ENCODE data around the gene TGFBR2. TPM values are rescaled to one million over a fixed set of nuclear protein-coding genes. Genes with fewer than 3 reads are reported as not detected.

Gene TGFBR2
- total RNA-seq, 1 experiment from 2014 or later, result 22.5 TPM

DNA sequence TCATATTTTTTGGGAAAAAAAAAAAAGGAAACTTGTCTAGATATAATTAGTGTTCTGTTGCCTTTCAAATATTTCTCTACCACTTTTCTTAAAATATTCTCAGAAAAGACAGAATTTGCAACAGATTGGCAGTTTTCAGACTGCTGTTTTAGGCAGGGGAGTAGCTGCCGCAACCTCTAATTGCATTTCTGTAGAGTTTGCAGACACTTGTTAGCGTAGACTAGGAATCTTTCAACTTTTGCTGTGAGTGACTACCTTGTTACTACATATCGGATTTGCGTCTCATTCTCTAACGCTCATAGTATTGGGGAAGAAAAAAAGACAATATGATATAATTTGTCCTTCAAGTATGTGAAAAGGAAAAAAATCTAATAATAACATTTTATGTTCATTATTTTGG is 10.7 kb downstream of the TGFBR2 start:
- CTCF ChIA-PET, result no interaction called here
- H3K27ac ChIP-seq (ENCODE audit: low read depth, low read length), result no peak overlapping the region; the same call in 1 of the 2 replicates
- H3K4me3 ChIP-seq (replicated peaks in 1 of 2; ENCODE audit: low read depth in 1 of 2, low read length in 2 of 2), result no peak overlapping the region
- TF ChIP-seq POLR2AphosphoS5 (IDR thresholded peaks at IDR 0.05; ENCODE audit: low read depth, low read length), result no peak
- RAD21 ChIA-PET (ENCODE audit: low non-redundant PET in 1 of 2, low total read pairs in 2 of 2, uncharacterized antibody in 2 of 2, unreplicated experiment in 2 of 2), result no interaction called here
- peaks cover 99 to 100% of the 10 kb centered on the region in 2 experiments for H3K4me1 ChIP-seq (ENCODE audit: control insufficient read depth in 1 of 2, insufficient read depth in 2 of 2, low read length in 2 of 2)
- no peaks in the 10 kb centered on the region for H3K9me2 ChIP-seq (ENCODE audit: insufficient read depth)
- intact Hi-C loops (cut with micrococcal nuclease), result no loop called here
- no peak overlapping the region for H2AFZ ChIP-seq (ENCODE audit: low read depth, low read length, poor library complexity, severe bottlenecking)
- no TSS peak for BruUV-seq (replicated peaks)
- H3K4me2 ChIP-seq (ENCODE audit: low read length), result no peak overlapping the region
- H3K9ac ChIP-seq (ENCODE audit: low read length), result no peak overlapping the region
- H3K9me3 ChIP-seq (ENCODE audit: control insufficient read depth in 1 of 2, insufficient read depth in 1 of 2, low read depth in 1 of 2, low read length in 2 of 2), result no peaks in the 10 kb centered on the region
- DNase-seq (ENCODE audit: low read depth, low spot score) (no peak), ATAC-seq (no peak)
- H4K20me1 ChIP-seq (ENCODE audit: insufficient read depth), result peaks cover 7% of the 10 kb centered on the region; the same call in 1 of the 2 replicates
- POLR2A ChIA-PET, result interaction anchor here (1.1 kb wide), 2 partner anchors 15 to 41 kb away, joined by 3 to 4 read pairs; no protein-coding TSS in a partner anchor
- H3K36me3 ChIP-seq (ENCODE audit: control insufficient read depth in 1 of 2, insufficient read depth in 2 of 2, low read length in 2 of 2), result peaks cover 2 to 5% of the 10 kb centered on the region in 2 experiments; a peak in 1 of 4 replicates
- peaks cover 100% of the 10 kb centered on the region for H3K79me2 ChIP-seq (ENCODE audit: insufficient read depth, low read length)
- H3K27me3 ChIP-seq (ENCODE audit: insufficient read depth, low read length), result no peaks in the 10 kb centered on the region

DNA sequence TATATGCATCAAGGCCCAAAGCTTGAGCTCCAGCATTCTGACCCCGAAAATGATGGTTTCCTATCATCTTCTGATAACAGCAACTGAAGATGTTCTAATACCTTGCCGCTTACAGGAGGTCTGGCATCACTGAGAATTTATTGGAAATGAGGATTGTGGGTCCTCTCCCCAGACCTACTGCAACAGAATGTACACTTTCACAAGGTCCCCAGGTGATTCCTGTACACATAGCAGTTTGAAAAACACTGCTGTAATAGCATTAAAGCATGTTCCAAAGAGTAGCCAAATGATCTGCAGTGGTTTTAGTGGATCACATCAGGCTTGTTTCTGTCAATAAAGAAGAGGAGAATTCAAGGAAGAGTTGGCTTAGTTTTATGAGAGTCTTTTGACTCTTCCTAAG is 11.3 kb downstream of the TGFBR2 start:
- H3K4me1 ChIP-seq (ENCODE audit: control insufficient read depth in 1 of 2, insufficient read depth in 2 of 2, low read length in 2 of 2), result peaks cover 99 to 100% of the 10 kb centered on the region in 2 experiments
- peaks cover 2 to 5% of the 10 kb centered on the region in 2 experiments; a peak in 1 of 4 replicates for H3K36me3 ChIP-seq (ENCODE audit: control insufficient read depth in 1 of 2, insufficient read depth in 2 of 2, low read length in 2 of 2)
- H3K27ac ChIP-seq (ENCODE audit: low read depth, low read length), result peak overlapping the region; percentile 95; the same call in 1 of the 2 replicates
- ChIA-PET POLR2A (interaction anchor here (1.1 kb wide), 1 partner anchor 14 kb away, joined by 3 read pairs; no protein-coding TSS in a partner anchor), RAD21 (ENCODE audit: low non-redundant PET in 1 of 2, low total read pairs in 2 of 2, uncharacterized antibody in 2 of 2, unreplicated experiment in 2 of 2) (no interaction called here), CTCF (no interaction called here)
- peak overlapping the region; percentile 19; the same call in 1 of the 2 replicates for H3K4me2 ChIP-seq (ENCODE audit: low read length)
- H3K9ac ChIP-seq (ENCODE audit: low read length), result no peak overlapping the region
- H3K4me3 ChIP-seq (replicated peaks in 1 of 2; ENCODE audit: low read depth in 1 of 2, low read length in 2 of 2), result no peak overlapping the region
- H2AFZ ChIP-seq (ENCODE audit: low read depth, low read length, poor library complexity, severe bottlenecking), result no peak overlapping the region
- no peaks in the 10 kb centered on the region for H3K27me3 ChIP-seq (ENCODE audit: insufficient read depth, low read length)
- H3K79me2 ChIP-seq (ENCODE audit: insufficient read depth, low read length), result peaks cover 100% of the 10 kb centered on the region
- TF ChIP-seq EZH2 (IDR thresholded peaks at IDR 0.05) (no peak), CBX3 (IDR thresholded peaks at IDR 0.05; ENCODE audit: low read depth) (no peak), JUND (IDR thresholded peaks at IDR 0.05) (no peak), ZNF274 (IDR thresholded peaks at IDR 0.05; ENCODE audit: low read depth, low read length) (no peak), CEBPB (IDR thresholded peaks at IDR 0.05; ENCODE audit: low read depth) (no peak), EGR1 (IDR thresholded peaks at IDR 0.05; ENCODE audit: low read depth) (no peak)
- BruUV-seq (replicated peaks), result no TSS peak
- peaks cover 7% of the 10 kb centered on the region; the same call in 1 of the 2 replicates for H4K20me1 ChIP-seq (ENCODE audit: insufficient read depth)
- H3K9me2 ChIP-seq (ENCODE audit: insufficient read depth), result no peaks in the 10 kb centered on the region
- DNase-seq (ENCODE audit: low read depth, low spot score), result no peak
- H3K9me3 ChIP-seq (ENCODE audit: control insufficient read depth in 1 of 2, insufficient read depth in 1 of 2, low read depth in 1 of 2, low read length in 2 of 2), result no peaks in the 10 kb centered on the region
- no peak for ATAC-seq
- intact Hi-C loops (cut with micrococcal nuclease), result no loop called here
